GM06990 (cell line): Measurements from ENCODE around the gene UPF1.

Experiments
- DNase-seq: peaks from one replicate; pipeline ENCODE4 v3.0.0-alpha.2; 2011; ENCODE audit not compliant: insufficient read length; ENCODE audit errors: extremely low read depth
- H3K27me3 ChIP-seq: replicated peaks from 2 replicates; pipeline ENCODE4 v1.6.0; 2011; ENCODE audit warnings: low read length; ENCODE audit not compliant: control insufficient read depth, insufficient read depth
- H3K36me3 ChIP-seq: 2 replicates; pipeline ENCODE4 v1.5.1; 2011; ENCODE audit warnings: low read length; ENCODE audit not compliant: control insufficient read depth, insufficient read depth
- H3K4me3 ChIP-seq: replicated peaks from 2 replicates; pipeline ENCODE4 v1.5.1; 2011; ENCODE audit warnings: low read depth, mild to moderate bottlenecking, control low read depth, low read length
- CTCF ChIP-seq: IDR thresholded peaks from 2 replicates; pipeline ENCODE4 v1.5.1; 2011; ENCODE audit warnings: low read length, control low read depth, mild to moderate bottlenecking, inconsistent platforms; ENCODE audit not compliant: insufficient read depth, poor library complexity, severe bottlenecking

Gene UPF1

GRCh38 chr19:18802354-18802753 is 29.4 kb upstream of the UPF1 start:
- Histone ChIP-seq H3K36me3 (no peaks in the 10 kb centered on the region), H3K4me3 (no peak overlapping the region), H3K27me3 (no peaks in the 10 kb centered on the region; the same call in none of the 2 replicates)
- no peak for DNase-seq
- no peak for TF ChIP-seq CTCF

GRCh38 chr19:18803550-18804138 is 28.1 kb upstream of the UPF1 start:
- TF ChIP-seq CTCF = no peak
- Histone ChIP-seq H3K36me3 (no peaks in the 10 kb centered on the region), H3K4me3 (no peak overlapping the region), H3K27me3 (no peaks in the 10 kb centered on the region; the same call in none of the 2 replicates)
- DNase-seq = no peak

GRCh38 chr19:18804139-18804601 is 27.6 kb upstream of the UPF1 start:
- no peak for DNase-seq

GRCh38 chr19:18804643-18805042 is 27.1 kb upstream of the UPF1 start:
- Histone ChIP-seq H3K27me3 (no peaks in the 10 kb centered on the region; the same call in none of the 2 replicates), H3K36me3 (no peaks in the 10 kb centered on the region), H3K4me3 (no peak overlapping the region)
- no peak for TF ChIP-seq CTCF
- no peak for DNase-seq

More at GRCh38 chr19:18804139-18804601, 27.6 kb upstream of the UPF1 start:
- H3K4me3 ChIP-seq = no peak overlapping the region
- H3K27me3 ChIP-seq = no peaks in the 10 kb centered on the region; the same call in none of the 2 replicates
- no peak for TF ChIP-seq CTCF
- no peaks in the 10 kb centered on the region for H3K36me3 ChIP-seq

GRCh38 chr19:18807861-18808331 is 23.9 kb upstream of the UPF1 start:
- no peaks in the 10 kb centered on the region; the same call in none of the 2 replicates for H3K27me3 ChIP-seq
- H3K4me3 ChIP-seq = no peak overlapping the region
- DNase-seq = no peak
- no peaks in the 10 kb centered on the region for H3K36me3 ChIP-seq
- TF ChIP-seq CTCF = no peak
